GM12875 (cell line): ENCODE results near the gene TMEM150B.

Experiments
- H3K4me3 ChIP-seq: one replicate; pipeline ENCODE4 v1.5.1; 2011; ENCODE audit warnings: low read depth, low read length, control low read depth
- CTCF ChIP-seq: IDR thresholded peaks from 2 replicates; pipeline ENCODE4 v1.5.1; 2011; ENCODE audit warnings: low read depth, mild to moderate bottlenecking, control low read depth, inconsistent platforms, low read length, moderate library complexity, borderline replicate concordance; ENCODE audit not compliant: insufficient read depth

The TMEM150B gene

GRCh38 chr19:55315956-55316525 is 9.1 kb downstream of the TMEM150B start:
- TF ChIP-seq CTCF = no peak
- H3K4me3 ChIP-seq = no peak overlapping the region

GRCh38 chr19:55314396-55314795 is 10.7 kb downstream of the TMEM150B start:
- no peak for TF ChIP-seq CTCF
- H3K4me3 ChIP-seq = no peak overlapping the region

- no peak for TF ChIP-seq CTCF
- H3K4me3 ChIP-seq = no peak overlapping the region
Observed at GRCh38 chr19:55312621-55313512, 12.3 kb downstream of the TMEM150B start.

- no peak overlapping the region for H3K4me3 ChIP-seq
- TF ChIP-seq CTCF = no peak
Observed at GRCh38 chr19:55311797-55312196, 13.3 kb downstream of the TMEM150B start.

GRCh38 chr19:55311397-55311796 is 13.7 kb downstream of the TMEM150B start:
- TF ChIP-seq CTCF = no peak
- no peak overlapping the region for H3K4me3 ChIP-seq

- no peak overlapping the region for H3K4me3 ChIP-seq
- TF ChIP-seq CTCF = no peak
Observed at GRCh38 chr19:55310498-55310897, 14.6 kb downstream of the TMEM150B start.

- TF ChIP-seq CTCF = no peak
- no peak overlapping the region for H3K4me3 ChIP-seq
Observed at GRCh38 chr19:55309448-55309847, 15.7 kb downstream of the TMEM150B start.
